A673 (cell line): Measurements from ENCODE around the gene FN3K. TPM values are rescaled to one million over a fixed set of nuclear protein-coding genes. Genes with fewer than 3 reads are reported as not detected.

Source experiments
- BruUV-seq: library from RNA; stranded (reverse); fragments of 400-500 nt; replicated peaks from 2 replicates; lab custom pipeline; 2021; lab: Mats Ljungman, UMichigan
- CTCF ChIA-PET: fragments of 300-600 bp; sonication (Branson Sonifier 250); formaldehyde crosslinking; loops from one replicate; lab custom pipeline; 2022; ENCODE audit warnings: antibody characterized with exemption; lab: Charles Lee
- POLR2A ChIA-PET: fragments of 300-600 bp; sonication (Branson Sonifier 250); formaldehyde crosslinking; loops from one replicate; lab custom pipeline; 2022; ENCODE audit warnings: antibody characterized with exemption; ENCODE audit not compliant: low non-redundant PET; lab: Charles Lee
- DNase-seq: peaks from one replicate; pipeline ENCODE4 v3.0.0-alpha.2; 2015; ENCODE audit warnings: low spot score
- H3K27ac ChIP-seq: fragments of 200-600 bp; sonication (generic); 2 replicates; pipeline ENCODE4 v1.5.1; 2016; ENCODE audit warnings: mixed run types, low read depth, mild to moderate bottlenecking, mixed read lengths, antibody characterized with exemption, low read length; ENCODE audit not compliant: poor library complexity, severe bottlenecking
- H3K27me3 ChIP-seq: fragments of 200-600 bp; sonication (generic); replicated peaks from 2 replicates; pipeline ENCODE4 v1.6.1; 2017; ENCODE audit warnings: mixed run types, low read depth, mild to moderate bottlenecking, mixed read lengths, antibody characterized with exemption, low read length; ENCODE audit not compliant: insufficient read depth, poor library complexity
- H3K36me3 ChIP-seq: fragments of 200-600 bp; sonication (generic); 2 replicates; pipeline ENCODE4 v1.6.1; 2016; ENCODE audit warnings: mixed run types, mild to moderate bottlenecking, mixed read lengths, antibody characterized with exemption, low read length; ENCODE audit not compliant: insufficient read depth, poor library complexity, severe bottlenecking
- H3K4me1 ChIP-seq: fragments of 200-600 bp; sonication (generic); 2 replicates; pipeline ENCODE4 v1.6.1; 2017; ENCODE audit warnings: mixed run types, mild to moderate bottlenecking, mixed read lengths, antibody characterized with exemption, low read length; ENCODE audit not compliant: insufficient read depth, poor library complexity, severe bottlenecking
- H3K4me3 ChIP-seq: fragments of 200-600 bp; sonication (generic); 2 replicates; pipeline ENCODE4 v1.5.1; 2016; ENCODE audit warnings: low read depth, mixed run types, mild to moderate bottlenecking, mixed read lengths, low read length; ENCODE audit not compliant: poor library complexity, severe bottlenecking
- H3K9me3 ChIP-seq: fragments of 200-600 bp; sonication (generic); 2 replicates; pipeline ENCODE4 v1.6.1; 2016; ENCODE audit warnings: mixed run types, low read depth, mild to moderate bottlenecking, mixed read lengths, antibody characterized with exemption, low read length; ENCODE audit not compliant: poor library complexity, severe bottlenecking
- CTCF ChIP-seq: fragments of 300-800, 200-600 bp; sonication (generic); conservative IDR thresholded peaks from 2 replicates; pipeline ENCODE4 v1.5.1; 2017; ENCODE audit warnings: low read depth, mild to moderate bottlenecking, antibody characterized with exemption, low read length, moderate library complexity, mixed read lengths
- EZH2 ChIP-seq: fragments of 200-600 bp; sonication (generic); IDR thresholded peaks from 2 replicates; pipeline ENCODE4 v1.6.1; 2017; ENCODE audit warnings: borderline replicate concordance, low read depth, mild to moderate bottlenecking, mixed read lengths, antibody characterized with exemption, low read length; ENCODE audit not compliant: poor library complexity, severe bottlenecking
- intact Hi-C: fragments of 100-400 bp; cut with micrococcal nuclease; formaldehyde crosslinking; loops from one replicate; pipeline ENCODE4 v1.10.0; 2022; ENCODE audit not compliant: unreplicated experiment
- total RNA-seq: library from RNA; stranded (reverse); gene quantifications from 2 replicates; pipeline ENCODE4 v1.2.3, GENCODE V29; 2021

FN3K gene
- total RNA-seq, 1 experiment from 2014 or later, result 6.7 TPM

GRCh38 chr17:82756166-82756565, 20.8 kb downstream of the FN3K start:
- Histone ChIP-seq H3K36me3 (peaks cover 24% of the 10 kb centered on the region), H3K4me1 (peaks cover 12% of the 10 kb centered on the region), H3K4me3 (no peak overlapping the region), H3K27ac (peak overlapping the region; percentile 27), H3K27me3 (no peaks in the 10 kb centered on the region), H3K9me3 (no peaks in the 10 kb centered on the region)
- no peak for TF ChIP-seq EZH2
- TF ChIP-seq CTCF, result no peak
- intact Hi-C loops, result no loop called here
- BruUV-seq, result no TSS peak
- POLR2A ChIA-PET, result no interaction called here
- no peak for DNase-seq
- CTCF ChIA-PET, result no interaction called here

- intact Hi-C loops, result loop anchor here (5.0 to 10.0 kb wide), 2 partner anchors 121 to 413 kb away; partner anchors contain the start of gene WDR45B
- TF ChIP-seq CTCF, result no peak
- no peak for TF ChIP-seq EZH2
- POLR2A ChIA-PET, result no interaction called here
- Histone ChIP-seq H3K36me3 (peaks cover 58% of the 10 kb centered on the region), H3K27me3 (no peaks in the 10 kb centered on the region), H3K4me3 (no peak overlapping the region), H3K4me1 (no peaks in the 10 kb centered on the region), H3K27ac (no peak overlapping the region), H3K9me3 (no peaks in the 10 kb centered on the region)
- CTCF ChIA-PET, result no interaction called here
- no TSS peak for BruUV-seq
- DNase-seq, result no peak
These were observed 30.0 kb downstream of the FN3K start for GRCh38 chr17:82765371-82765770.

GRCh38 chr17:82767041-82767754, 31.8 kb downstream of the FN3K start:
- H3K4me3 ChIP-seq, result no peak overlapping the region
- BruUV-seq, result no TSS peak
- CTCF ChIA-PET, result interaction anchor here (0.6 kb wide), 1 partner anchor 258 kb away, joined by 3 read pairs; no protein-coding TSS in a partner anchor
- peak; percentile 71 for DNase-seq
- no peak overlapping the region for H3K27ac ChIP-seq
- H3K27me3 ChIP-seq, result no peaks in the 10 kb centered on the region
- TF ChIP-seq CTCF (peak; percentile 74), EZH2 (no peak)
- POLR2A ChIA-PET, result no interaction called here
- H3K4me1 ChIP-seq, result no peaks in the 10 kb centered on the region
- H3K9me3 ChIP-seq, result no peaks in the 10 kb centered on the region
- intact Hi-C loops, result loop anchor here (5.0 to 10.0 kb wide), 2 partner anchors 122 to 415 kb away; partner anchors contain the start of gene WDR45B
- H3K36me3 ChIP-seq, result peaks cover 55% of the 10 kb centered on the region
